ENCODE measurements around the gene MECP2.

MECP2 gene

GRCh38 chrX:154090731-154091130 lies 6.8 kb downstream of the MECP2 start:
- peaks cover 3% of the 10 kb centered on the region; the same call in 1 of the 2 replicates for H3K4me1 ChIP-seq (ENCODE audit: control insufficient read depth, insufficient read depth, low read length)
- no peak overlapping the region for H3K27ac ChIP-seq (ENCODE audit: low read length)
- no peaks in the 10 kb centered on the region for H3K27me3 ChIP-seq (ENCODE audit: control insufficient read depth, insufficient read depth, low read length)
- no peak for DNase-seq (ENCODE audit: low read depth, low spot score)
- no peaks in the 10 kb centered on the region for H3K9me3 ChIP-seq (ENCODE audit: control insufficient read depth, insufficient read depth, low read length)
- no peaks in the 10 kb centered on the region for H3K36me3 ChIP-seq (ENCODE audit: control insufficient read depth, insufficient read depth, low read length)
- no peak overlapping the region for H3K4me3 ChIP-seq (ENCODE audit: low read length)
- WGBS (ENCODE audit: insufficient coverage, insufficient read length), result no CpG with 5 or more reads among the region's 4 CpGs

GRCh38 chrX:154084449-154085300 lies 12.8 kb downstream of the MECP2 start:
- Histone ChIP-seq H3K27me3 (ENCODE audit: control insufficient read depth, insufficient read depth, low read length) (no peaks in the 10 kb centered on the region), H3K27ac (ENCODE audit: low read length) (no peak overlapping the region), H3K36me3 (ENCODE audit: control insufficient read depth, insufficient read depth, low read length) (no peaks in the 10 kb centered on the region), H3K9me3 (ENCODE audit: control insufficient read depth, insufficient read depth, low read length) (no peaks in the 10 kb centered on the region), H3K4me3 (ENCODE audit: low read length) (no peak overlapping the region), H3K4me1 (ENCODE audit: control insufficient read depth, insufficient read depth, low read length) (no peaks in the 10 kb centered on the region)
- DNase-seq (ENCODE audit: low read depth, low spot score), result no peak
- WGBS (ENCODE audit: insufficient coverage, insufficient read length), result no CpG with 5 or more reads among the region's 7 CpGs

- no peak for DNase-seq (ENCODE audit: low read depth, low spot score)
- H3K27ac ChIP-seq (ENCODE audit: low read length), result no peak overlapping the region
- H3K36me3 ChIP-seq (ENCODE audit: control insufficient read depth, insufficient read depth, low read length), result no peaks in the 10 kb centered on the region
- H3K4me3 ChIP-seq (ENCODE audit: low read length), result no peak overlapping the region
- no CpG with 5 or more reads among the region's 6 CpGs for WGBS (ENCODE audit: insufficient coverage, insufficient read length)
- H3K27me3 ChIP-seq (ENCODE audit: control insufficient read depth, insufficient read depth, low read length), result no peaks in the 10 kb centered on the region
- H3K9me3 ChIP-seq (ENCODE audit: control insufficient read depth, insufficient read depth, low read length), result no peaks in the 10 kb centered on the region
- H3K4me1 ChIP-seq (ENCODE audit: control insufficient read depth, insufficient read depth, low read length), result no peaks in the 10 kb centered on the region
Measured at GRCh38 chrX:154083126-154083517, 14.4 kb downstream of the MECP2 start.

- Histone ChIP-seq H3K4me1 (ENCODE audit: control insufficient read depth, insufficient read depth, low read length) (no peaks in the 10 kb centered on the region), H3K9me3 (ENCODE audit: control insufficient read depth, insufficient read depth, low read length) (no peaks in the 10 kb centered on the region), H3K27ac (ENCODE audit: low read length) (no peak overlapping the region), H3K4me3 (ENCODE audit: low read length) (no peak overlapping the region), H3K36me3 (ENCODE audit: control insufficient read depth, insufficient read depth, low read length) (no peaks in the 10 kb centered on the region), H3K27me3 (ENCODE audit: control insufficient read depth, insufficient read depth, low read length) (no peaks in the 10 kb centered on the region)
- no peak for DNase-seq (ENCODE audit: low read depth, low spot score)
- no CpG with 5 or more reads among the region's 11 CpGs for WGBS (ENCODE audit: insufficient coverage, insufficient read length)
Measured at GRCh38 chrX:154082396-154083125, 15.0 kb downstream of the MECP2 start.

GRCh38 chrX:154077101-154077500 lies 20.4 kb downstream of the MECP2 start:
- DNase-seq (ENCODE audit: low read depth, low spot score), result no peak
- H3K36me3 ChIP-seq (ENCODE audit: control insufficient read depth, insufficient read depth, low read length), result no peaks in the 10 kb centered on the region

GRCh38 chrX:154074199-154074598 lies 23.3 kb downstream of the MECP2 start:
- Histone ChIP-seq H3K27ac (ENCODE audit: low read length) (no peak overlapping the region), H3K27me3 (ENCODE audit: control insufficient read depth, insufficient read depth, low read length) (no peaks in the 10 kb centered on the region), H3K4me3 (ENCODE audit: low read length) (no peak overlapping the region), H3K9me3 (ENCODE audit: control insufficient read depth, insufficient read depth, low read length) (no peaks in the 10 kb centered on the region), H3K4me1 (ENCODE audit: control insufficient read depth, insufficient read depth, low read length) (no peaks in the 10 kb centered on the region), H3K36me3 (ENCODE audit: control insufficient read depth, insufficient read depth, low read length) (no peaks in the 10 kb centered on the region)
- WGBS (ENCODE audit: insufficient coverage, insufficient read length), result no CpG with 5 or more reads among the region's 3 CpGs
- no peak for DNase-seq (ENCODE audit: low read depth, low spot score)

More at GRCh38 chrX:154077101-154077500, 20.4 kb downstream of the MECP2 start:
- no CpG with 5 or more reads among the region's 4 CpGs for WGBS (ENCODE audit: insufficient coverage, insufficient read length)
- H3K27me3 ChIP-seq (ENCODE audit: control insufficient read depth, insufficient read depth, low read length), result no peaks in the 10 kb centered on the region
- H3K4me1 ChIP-seq (ENCODE audit: control insufficient read depth, insufficient read depth, low read length), result no peaks in the 10 kb centered on the region
- no peak overlapping the region for H3K4me3 ChIP-seq (ENCODE audit: low read length)
- no peak overlapping the region for H3K27ac ChIP-seq (ENCODE audit: low read length)
- no peaks in the 10 kb centered on the region for H3K9me3 ChIP-seq (ENCODE audit: control insufficient read depth, insufficient read depth, low read length)

- Histone ChIP-seq H3K9me3 (ENCODE audit: control insufficient read depth, insufficient read depth, low read length) (no peaks in the 10 kb centered on the region), H3K4me3 (ENCODE audit: low read length) (no peak overlapping the region), H3K36me3 (ENCODE audit: control insufficient read depth, insufficient read depth, low read length) (no peaks in the 10 kb centered on the region), H3K27me3 (ENCODE audit: control insufficient read depth, insufficient read depth, low read length) (no peaks in the 10 kb centered on the region), H3K4me1 (ENCODE audit: control insufficient read depth, insufficient read depth, low read length) (no peaks in the 10 kb centered on the region), H3K27ac (ENCODE audit: low read length) (no peak overlapping the region)
- DNase-seq (ENCODE audit: low read depth, low spot score), result no peak
- WGBS (ENCODE audit: insufficient coverage, insufficient read length), result no CpG with 5 or more reads among the region's 1 CpG
Measured at GRCh38 chrX:154072192-154072591, 25.3 kb downstream of the MECP2 start.

GRCh38 chrX:154068560-154068959 lies 29.0 kb downstream of the MECP2 start:
- Histone ChIP-seq H3K9me3 (ENCODE audit: control insufficient read depth, insufficient read depth, low read length) (no peaks in the 10 kb centered on the region), H3K27me3 (ENCODE audit: control insufficient read depth, insufficient read depth, low read length) (no peaks in the 10 kb centered on the region), H3K27ac (ENCODE audit: low read length) (no peak overlapping the region), H3K36me3 (ENCODE audit: control insufficient read depth, insufficient read depth, low read length) (no peaks in the 10 kb centered on the region), H3K4me3 (ENCODE audit: low read length) (no peak overlapping the region), H3K4me1 (ENCODE audit: control insufficient read depth, insufficient read depth, low read length) (no peaks in the 10 kb centered on the region)
- no CpG with 5 or more reads among the region's 3 CpGs for WGBS (ENCODE audit: insufficient coverage, insufficient read length)
- no peak for DNase-seq (ENCODE audit: low read depth, low spot score)

- H3K36me3 ChIP-seq (ENCODE audit: control insufficient read depth, insufficient read depth, low read length), result no peaks in the 10 kb centered on the region
- no peak overlapping the region for H3K4me3 ChIP-seq (ENCODE audit: low read length)
- H3K4me1 ChIP-seq (ENCODE audit: control insufficient read depth, insufficient read depth, low read length), result no peaks in the 10 kb centered on the region
- WGBS (ENCODE audit: insufficient coverage, insufficient read length), result no CpG with 5 or more reads among the region's 9 CpGs
- no peaks in the 10 kb centered on the region for H3K9me3 ChIP-seq (ENCODE audit: control insufficient read depth, insufficient read depth, low read length)
- H3K27ac ChIP-seq (ENCODE audit: low read length), result no peak overlapping the region
- no peaks in the 10 kb centered on the region for H3K27me3 ChIP-seq (ENCODE audit: control insufficient read depth, insufficient read depth, low read length)
- DNase-seq (ENCODE audit: low read depth, low spot score), result no peak
Measured at GRCh38 chrX:154064637-154065435, 32.7 kb downstream of the MECP2 start.

GRCh38 chrX:154063234-154063633 lies 34.3 kb downstream of the MECP2 start:
- Histone ChIP-seq H3K27ac (ENCODE audit: low read length) (no peak overlapping the region), H3K27me3 (ENCODE audit: control insufficient read depth, insufficient read depth, low read length) (no peaks in the 10 kb centered on the region)
- WGBS (ENCODE audit: insufficient coverage, insufficient read length), result no CpG with 5 or more reads among the region's 4 CpGs

More at GRCh38 chrX:154063234-154063633, 34.3 kb downstream of the MECP2 start:
- H3K36me3 ChIP-seq (ENCODE audit: control insufficient read depth, insufficient read depth, low read length), result no peaks in the 10 kb centered on the region
- no peak for DNase-seq (ENCODE audit: low read depth, low spot score)
- H3K9me3 ChIP-seq (ENCODE audit: control insufficient read depth, insufficient read depth, low read length), result no peaks in the 10 kb centered on the region
- no peaks in the 10 kb centered on the region for H3K4me1 ChIP-seq (ENCODE audit: control insufficient read depth, insufficient read depth, low read length)
- H3K4me3 ChIP-seq (ENCODE audit: low read length), result no peak overlapping the region

All from iPS DF 6.9 (cell line).